HG03354 (cell line): Measurements from ENCODE around the gene VSIG10L.

Source experiments
- ATAC-seq: cut with Tn5 transposase; IDR thresholded peaks from one replicate; pipeline ENCODE4 v1.9.1; 2021; ENCODE audit warnings: mild to moderate bottlenecking; ENCODE audit not compliant: unreplicated experiment, poor library complexity, severe bottlenecking

VSIG10L gene

DNA sequence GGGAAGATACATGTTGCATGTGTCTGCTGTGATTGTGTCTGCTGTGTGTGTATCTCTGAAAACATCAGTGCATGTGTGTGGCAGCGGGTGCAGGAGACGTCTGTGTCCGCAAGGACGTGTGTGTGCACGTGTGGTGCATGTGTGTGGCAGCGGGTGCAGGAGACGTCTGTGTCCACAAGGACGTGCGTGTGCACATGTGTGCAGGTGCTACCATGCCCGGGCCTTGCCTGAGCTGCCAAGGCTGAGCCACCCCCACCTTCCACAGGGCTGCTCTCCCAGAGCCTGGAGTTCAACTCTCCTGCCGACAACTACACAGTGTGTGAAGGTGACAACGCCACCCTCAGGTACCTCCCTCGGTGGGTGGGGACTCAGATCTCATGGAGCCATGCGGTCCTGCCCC lies 20.1 kb downstream of the VSIG10L start:
- no peak for ATAC-seq

DNA sequence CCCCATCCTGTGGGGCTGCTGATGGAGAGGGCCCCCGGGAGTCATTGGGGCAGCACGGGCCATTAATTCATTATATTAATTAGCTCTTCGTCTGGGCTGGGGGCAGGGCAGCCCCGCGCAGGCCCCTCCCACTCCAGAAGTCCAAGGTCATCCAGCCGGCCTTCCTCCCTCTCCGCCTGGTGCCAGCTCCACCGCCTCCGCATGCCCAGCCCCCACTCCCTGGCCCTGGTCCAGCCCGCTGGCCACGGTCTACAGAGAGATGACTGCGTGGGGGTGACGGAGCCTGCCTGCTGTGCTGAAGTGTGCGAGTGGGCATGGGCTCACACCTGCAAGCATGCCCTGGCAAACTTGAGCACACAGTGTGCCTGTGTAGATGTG lies 21.7 kb downstream of the VSIG10L start:
- no peak for ATAC-seq

DNA sequence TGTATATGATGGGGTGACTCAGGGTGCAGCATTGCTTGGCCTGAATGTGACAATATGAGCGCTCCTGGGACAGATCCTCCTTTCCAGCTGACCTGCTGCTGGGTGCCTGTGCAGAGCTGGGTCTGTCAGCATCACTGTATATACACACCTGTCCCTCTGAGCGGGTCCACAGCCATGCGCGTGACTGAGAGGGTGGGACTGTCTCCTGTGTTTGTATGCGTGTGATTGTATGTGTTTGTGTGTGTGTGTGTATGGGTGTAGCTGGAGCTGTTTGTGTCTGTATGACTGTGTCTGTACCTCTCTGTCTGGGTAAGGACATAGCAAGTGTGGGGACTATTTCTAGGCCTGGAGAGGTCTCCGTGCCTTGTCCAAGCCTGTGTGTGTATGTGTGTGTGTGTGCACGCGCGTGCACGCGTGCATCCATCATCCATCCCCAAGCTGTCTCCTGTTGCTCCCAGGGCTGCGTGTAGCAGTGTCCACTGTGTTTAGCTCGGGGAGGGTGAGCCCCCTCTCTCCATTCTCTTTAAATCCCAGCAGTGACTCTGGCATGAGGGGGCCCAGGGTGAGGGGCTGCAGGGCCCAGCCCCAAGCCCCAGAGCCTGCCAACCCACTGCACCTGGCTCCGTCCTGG lies 22.2 kb downstream of the VSIG10L start:
- ATAC-seq: no peak

DNA sequence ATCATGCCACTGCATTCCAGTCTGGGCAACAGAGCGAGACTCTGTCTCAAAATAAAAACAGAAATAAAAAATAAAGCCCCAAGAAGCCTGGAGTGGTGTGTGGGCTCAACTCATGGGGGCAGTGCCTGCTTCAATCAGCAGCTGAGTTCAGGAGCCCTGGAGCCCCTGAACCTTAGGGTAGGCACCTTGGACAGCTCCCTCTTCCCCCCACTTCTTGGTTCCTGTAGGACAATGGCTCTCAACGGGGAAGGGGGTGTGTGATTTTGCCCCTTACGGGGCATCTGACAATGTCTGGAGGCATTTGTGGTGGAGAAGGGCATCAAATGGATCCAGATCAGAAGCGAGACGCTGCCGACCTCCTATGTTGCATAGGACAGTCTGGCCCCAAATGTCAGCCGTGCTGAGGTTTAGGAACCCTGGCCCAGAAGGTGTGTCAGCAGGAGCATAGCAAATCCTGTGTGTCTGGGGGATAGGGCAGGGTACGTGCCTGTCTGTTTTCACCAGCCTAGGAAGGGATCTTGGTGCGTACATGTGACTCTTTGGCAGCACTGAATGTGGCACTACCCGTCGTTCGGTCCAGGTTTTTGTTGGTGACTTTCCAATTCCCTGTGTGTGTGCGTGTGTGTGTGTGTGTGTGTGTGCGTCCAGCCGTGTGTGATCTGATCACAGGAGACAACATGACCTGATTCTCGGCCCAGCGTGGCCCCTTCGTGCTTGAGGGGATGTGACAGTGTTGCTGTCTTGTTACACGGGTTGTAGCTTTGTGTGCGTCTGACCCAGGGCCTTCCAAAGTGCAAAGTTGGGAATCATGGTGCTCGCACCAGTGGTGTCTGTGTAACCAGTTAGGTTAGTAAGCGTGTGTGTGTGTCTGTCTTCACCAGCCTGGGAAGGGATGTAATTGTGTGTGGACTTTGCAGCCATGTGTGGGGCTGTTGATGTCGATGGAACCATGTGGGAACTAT lies 23.0 kb downstream of the VSIG10L start:
- ATAC-seq: no peak

DNA sequence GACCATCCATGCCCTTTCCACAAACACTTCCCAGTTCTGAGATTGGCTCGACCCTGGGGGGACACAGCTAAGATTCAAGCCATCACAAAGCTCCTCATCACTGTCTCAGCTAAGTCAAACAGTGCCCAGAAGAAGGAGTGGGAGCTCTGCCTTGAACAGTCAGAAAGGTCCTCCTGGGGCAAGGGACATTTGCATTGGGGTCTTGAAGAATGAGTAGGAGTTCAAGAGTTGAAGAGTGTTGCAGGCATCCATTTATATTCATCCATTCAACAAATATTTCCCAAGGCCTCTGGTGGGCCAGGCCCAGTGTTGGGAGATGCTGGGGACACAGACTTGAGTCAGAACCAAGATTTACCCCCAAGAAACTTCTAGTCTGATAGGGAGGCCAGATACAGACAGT lies 24.0 kb downstream of the VSIG10L start:
- ATAC-seq: no peak

DNA sequence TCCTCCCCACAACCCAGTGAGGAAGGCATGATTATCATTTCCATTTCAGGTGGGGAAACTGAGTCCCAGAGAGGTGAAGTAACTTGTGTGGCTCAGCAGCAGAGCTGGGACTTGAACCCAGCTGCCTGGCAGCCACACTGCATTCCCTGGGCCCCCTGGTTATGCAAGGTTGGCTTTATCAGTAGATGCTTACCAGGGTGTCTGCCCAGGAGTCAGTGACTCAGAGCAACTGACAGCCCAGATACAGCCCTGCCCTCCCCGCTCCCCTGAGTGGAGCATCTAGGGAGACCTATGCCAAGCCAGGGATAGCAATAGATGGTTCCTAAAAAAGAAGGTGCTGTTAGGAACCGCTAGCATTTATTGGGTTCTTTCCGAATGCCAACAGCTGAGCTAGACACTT lies 24.6 kb downstream of the VSIG10L start:
- ATAC-seq: no peak

DNA sequence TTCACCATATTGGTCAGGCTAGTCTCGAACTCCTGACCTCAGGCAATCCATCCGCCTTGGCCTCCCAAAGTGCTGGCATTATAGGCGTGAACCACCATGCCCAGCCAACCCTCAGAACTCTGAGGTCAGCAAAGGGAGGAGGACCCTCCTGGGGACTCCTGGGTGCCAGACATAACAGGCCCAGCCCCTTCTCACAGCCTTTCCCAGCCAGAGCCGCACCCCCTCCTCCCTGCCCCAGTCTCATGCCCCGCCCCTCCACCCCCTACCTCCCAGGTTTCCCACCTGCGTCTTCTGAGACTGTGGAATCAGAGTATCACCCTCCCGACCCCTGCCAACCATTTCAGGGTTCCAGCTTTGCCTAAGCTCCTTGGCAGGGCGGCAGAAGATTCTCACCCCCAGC lies 25.3 kb downstream of the VSIG10L start:
- ATAC-seq: no peak

DNA sequence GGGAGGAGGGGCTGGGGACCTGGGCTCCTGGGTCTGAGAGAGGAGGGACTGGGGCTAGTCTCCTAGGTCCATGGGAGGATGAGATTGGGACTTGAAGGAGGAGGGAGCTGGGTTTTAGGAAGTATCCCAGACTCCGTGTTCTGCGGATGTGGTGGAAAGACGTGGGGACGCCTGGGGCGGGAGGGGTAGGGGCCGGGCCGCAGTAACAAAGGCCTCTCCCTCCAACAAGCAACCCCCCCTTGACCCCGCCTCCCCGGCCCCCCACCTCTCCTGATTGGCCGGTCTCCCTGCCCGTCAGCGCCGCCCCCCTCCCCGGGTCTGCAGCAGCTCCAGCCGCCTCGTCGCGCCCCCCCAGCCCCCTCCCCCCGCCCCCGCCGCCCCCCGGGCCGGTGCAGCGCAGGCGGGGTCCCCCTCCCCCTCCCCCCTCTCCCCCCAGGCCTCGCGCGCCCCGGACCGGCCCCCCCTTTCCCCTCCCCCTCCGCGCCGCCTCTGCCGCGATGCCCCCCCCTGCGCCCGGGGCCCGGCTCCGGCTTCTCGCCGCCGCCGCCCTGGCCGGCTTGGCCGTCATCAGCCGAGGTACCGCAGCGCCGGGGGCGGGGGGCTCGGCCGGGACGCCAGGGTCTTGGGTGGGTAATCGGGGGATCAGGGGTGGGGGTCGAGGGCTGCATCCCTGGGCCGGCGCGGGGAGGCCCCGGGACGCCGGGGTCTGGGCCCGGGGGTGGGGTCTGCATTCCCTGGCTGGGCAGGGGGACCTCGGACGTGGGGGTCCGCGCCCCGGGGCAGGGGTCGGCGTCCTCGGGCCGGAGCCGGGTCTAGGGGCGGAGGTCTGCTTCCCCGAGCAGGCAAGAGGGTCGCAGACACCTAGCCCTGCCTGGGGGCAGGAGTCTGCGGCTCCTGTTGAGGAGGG lies 30.3 kb downstream of the VSIG10L start, which contains the start of gene IGLON5:
TSS of gene IGLON5 (plus strand) at position 294 of the 907 bp plus-strand sequence. CDS start at position 498, 204 bp downstream.
- ATAC-seq: no peak

DNA sequence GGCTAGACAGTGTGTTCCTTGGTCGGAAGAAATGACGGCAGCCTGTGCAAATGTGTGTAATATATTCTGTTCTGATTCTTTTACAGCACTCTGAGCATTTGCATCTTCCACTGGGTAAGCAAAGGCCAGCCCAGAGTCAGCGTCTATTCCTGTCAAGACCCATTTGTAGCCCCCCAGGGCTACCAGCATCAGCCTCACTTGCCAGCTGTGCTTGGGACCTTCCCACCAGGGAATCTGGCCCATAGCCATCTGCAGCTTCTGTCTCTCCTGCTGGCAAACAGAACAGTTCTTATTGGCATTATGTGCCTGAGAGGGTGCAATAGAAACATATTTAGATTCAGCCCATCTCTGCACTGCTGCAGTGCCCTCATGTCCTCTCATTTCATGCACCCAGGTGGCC lies 36.5 kb downstream of the VSIG10L start:
- no peak for ATAC-seq

DNA sequence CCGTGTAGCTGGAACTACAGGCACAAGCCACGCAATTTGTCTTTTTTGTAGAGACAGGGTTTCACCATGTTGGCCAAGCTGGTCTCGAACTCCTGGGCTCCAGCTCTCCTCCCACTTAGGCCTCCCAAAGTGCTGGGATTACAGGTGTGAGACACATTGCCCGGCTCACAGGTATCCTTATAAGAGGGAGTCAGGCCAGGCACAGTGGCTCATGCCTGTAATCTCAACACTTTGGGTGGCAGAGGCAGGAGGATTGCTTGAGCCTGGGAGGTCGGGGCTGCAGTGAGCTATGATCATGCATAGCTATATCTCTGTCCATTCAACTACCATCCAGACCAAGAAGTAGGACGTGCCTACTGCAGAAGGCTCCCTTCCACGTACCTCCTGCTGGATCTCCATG lies 40.7 kb downstream of the VSIG10L start:
- ATAC-seq: no peak

DNA sequence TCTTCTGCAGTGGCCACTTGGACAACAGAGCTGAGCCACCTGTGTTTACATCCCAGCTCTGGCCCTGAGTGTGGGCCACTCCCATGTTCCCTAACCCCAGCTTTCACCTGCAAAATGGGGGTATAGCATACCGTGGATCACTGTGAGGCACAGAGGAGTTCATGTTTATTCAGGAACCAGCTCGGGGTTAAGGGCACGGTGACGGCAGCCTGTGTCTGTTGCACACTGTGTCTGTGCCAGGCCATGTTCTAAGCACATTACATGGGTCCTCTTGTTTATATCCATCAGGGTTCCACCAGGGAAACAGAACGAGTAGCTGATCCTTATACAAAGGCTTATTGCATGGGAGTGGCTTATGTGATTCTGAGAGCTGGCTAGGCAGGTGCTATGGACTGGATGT lies 44.5 kb downstream of the VSIG10L start:
- no peak for ATAC-seq

DNA sequence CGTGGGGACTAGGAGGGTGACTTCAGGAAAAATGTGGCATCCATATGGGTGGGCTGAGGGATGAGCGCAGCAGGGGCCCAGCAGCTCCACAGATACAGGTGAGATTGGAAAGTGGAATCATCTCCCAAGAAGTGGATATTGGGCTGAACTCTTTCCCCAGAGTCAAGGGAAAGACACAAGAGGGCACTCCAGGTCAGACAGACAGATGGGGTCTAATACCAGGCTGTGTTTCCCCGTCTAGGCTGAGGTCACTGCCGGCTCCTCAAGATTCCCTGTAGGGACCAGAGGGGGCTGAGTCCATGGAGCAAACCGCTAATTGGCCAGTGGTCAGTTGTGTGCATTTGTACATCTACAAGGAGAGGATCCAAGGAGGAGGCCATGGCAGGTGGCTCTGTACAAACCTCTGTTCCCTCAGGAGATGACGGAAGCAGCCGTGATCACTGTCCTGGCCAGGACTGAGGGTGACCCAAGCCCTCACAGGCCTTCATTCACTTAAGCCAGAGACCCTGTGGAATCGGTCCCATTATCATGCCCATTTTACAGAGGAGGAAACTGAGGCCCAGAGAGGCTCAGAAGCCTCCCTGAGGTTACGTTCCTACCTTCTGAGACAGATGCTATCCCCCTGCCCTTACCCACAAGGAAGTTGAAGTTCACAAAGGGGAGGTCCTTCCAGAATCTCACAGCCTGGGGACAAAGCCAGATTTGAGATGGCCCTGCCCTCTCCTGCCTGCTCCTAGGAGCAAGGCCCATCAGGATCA lies 45.4 kb downstream of the VSIG10L start:
- no peak for ATAC-seq

DNA sequence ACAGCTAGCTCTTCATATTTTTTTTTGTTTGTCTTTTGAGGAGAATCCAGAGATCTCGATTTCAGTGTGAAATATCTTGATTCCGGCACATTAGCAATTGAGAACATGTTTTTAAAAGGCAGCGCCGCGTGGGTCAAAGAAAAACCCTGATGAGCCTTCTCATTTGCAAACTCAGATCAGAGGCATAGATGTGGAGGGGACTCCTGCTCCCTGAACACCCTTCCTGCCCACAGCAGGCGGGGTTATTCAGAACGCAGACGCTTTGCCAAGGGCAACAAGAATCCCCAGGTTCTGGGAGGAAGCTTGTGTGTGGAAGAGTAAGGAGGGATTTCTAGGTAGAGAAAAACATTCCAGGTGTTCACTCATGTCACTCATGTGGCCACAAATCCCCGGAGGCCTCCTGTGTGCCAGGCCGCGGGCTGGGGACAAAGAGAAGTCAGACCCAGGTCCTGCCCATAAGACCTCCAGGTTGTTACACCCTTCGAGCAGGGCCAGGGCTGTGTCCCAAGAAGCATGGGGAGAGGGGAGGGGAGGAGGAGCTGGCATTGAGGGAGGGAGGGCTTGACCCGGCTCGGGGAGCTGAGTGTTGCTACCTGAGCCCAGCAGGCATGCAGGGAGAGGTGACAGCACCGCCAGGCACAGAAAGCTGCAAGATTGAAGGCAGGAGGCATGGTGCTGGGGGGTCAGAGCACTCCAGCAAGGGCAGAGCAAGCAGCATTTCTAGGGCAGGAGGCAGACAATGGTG lies 46.4 kb downstream of the VSIG10L start:
- ATAC-seq: no peak

DNA sequence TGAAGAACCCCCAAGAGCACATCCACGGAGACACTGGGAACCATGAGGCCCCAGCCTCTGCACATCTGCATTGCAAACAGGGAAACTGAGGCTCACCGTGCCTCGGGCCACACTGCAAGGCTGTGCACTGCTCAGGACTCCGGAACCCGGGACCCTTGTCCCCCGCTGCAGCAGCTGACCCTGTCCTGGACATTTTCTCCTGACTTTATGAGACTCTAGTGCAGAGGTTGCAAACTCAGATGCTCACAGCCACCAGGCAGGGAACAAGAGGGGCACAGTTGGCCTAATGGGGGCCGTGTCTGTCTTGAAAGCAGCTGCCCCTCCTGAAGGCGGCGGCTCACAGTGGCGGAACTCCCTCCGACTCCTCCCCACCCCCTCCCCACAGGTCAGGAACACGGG lies 47.0 kb downstream of the VSIG10L start:
- no peak for ATAC-seq

DNA sequence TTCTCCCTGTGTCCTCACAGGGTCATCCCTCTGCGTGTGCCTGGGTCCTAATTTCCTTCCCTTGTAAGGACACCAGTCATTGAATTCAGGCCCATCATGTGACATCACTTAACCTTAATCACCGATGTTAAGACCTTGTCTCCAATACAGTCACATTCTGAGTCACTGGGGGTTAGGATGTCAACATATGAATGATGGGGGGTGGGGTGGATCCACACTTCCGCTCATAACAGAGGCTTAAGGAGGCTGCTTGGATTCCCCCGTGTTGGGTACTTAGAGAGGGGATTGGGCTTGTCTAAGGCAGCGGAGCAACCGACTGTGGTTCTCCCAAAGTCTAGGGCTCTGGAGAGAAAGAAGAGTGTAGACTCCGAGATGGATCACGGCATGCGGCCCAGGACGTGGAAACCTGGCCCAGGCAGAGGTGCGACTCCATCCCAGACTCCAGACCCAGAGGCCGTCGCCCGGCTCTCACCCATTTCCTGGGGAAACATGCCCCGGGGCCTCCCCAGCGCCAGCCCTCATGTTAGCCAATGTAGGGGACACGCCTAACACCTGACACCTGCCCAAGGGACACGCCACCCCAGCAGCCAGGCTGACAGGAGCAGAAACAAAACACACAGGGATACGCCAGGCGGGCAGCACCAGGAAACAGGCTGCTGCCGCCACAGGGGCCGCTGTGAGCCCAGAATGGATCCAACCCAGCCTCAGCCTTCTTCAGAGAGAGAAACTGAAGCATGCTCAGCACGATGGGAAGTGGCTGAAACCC lies 47.5 kb downstream of the VSIG10L start:
- ATAC-seq: no peak

DNA sequence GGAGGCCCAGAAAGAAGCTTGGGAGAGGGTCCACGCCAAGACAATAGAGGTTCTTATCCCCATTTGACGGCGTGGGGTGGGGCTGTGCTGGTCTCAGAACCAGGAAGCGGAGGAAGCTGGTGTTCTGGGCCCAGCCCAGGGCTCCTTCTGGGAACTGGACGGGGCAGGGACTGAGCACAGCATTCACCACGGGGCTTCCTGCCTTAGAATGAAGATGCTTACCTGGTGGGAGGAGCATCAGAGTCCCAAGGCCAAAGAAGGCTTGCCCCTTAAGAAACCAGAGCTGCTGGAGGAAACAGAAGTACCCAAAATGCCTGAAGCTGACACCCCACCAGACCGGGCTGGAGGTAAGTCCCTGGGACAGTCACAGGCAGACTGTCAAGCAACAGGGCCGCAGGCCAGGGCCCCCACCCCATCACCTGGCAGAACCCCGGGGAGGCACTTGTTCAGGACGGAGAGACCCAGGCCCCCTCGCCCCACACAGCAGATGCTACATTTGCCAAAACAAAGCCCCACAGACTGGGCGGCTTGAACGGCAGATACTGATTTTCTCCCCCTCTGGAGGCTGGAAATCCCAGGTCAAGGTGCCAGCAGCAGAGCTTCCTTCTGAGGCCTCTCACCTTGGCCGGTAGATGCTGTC lies 48.2 kb downstream of the VSIG10L start:
- no peak for ATAC-seq

DNA sequence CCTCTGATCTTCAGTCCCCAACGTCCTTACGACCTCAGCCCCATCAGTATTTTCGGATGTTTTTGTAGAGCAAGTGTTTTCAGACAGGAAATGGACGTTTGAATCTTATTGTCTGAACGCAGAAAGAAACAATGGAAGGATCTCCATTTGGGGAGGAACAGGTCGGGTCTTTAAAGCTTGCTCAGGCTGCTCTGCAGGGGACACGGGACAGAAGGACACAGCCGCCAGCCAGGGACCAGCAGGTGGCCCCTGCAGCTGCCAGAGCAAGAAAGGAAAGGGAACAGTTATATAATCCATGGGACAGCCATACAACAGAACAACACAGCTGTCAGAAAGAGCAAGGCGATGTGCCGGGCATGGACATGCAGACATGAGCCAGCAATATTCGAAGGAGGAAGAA lies 49.0 kb downstream of the VSIG10L start:
- ATAC-seq: no peak

DNA sequence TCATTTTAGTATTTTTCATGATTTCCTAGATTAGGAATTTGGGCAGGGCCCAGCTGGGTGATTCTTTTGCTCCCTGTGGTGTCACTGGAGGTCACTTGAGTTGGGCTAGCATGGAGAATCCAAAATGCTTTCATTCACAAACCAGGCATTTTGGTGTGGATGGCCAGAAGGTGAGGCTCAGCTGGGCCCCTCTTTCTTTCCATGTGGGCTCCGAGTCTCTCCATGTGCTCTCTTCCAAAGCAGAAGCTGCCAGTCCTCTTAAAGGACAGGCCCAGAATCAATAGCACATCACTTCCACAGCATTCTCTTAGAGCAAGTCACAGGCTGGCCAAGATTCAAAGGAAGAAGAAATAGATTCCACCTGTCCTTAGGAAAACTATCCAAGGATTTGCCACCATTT lies 52.3 kb downstream of the VSIG10L start:
- no peak for ATAC-seq
